Measurements from ENCODE around the gene ECM1.
A peak's percentile ranks its signal among the peaks of the same experiment; 100 is the strongest.

Gene ECM1

GRCh38 chr1:150529017-150529416, 21.1 kb downstream of the ECM1 start:
- no peak for TF ChIP-seq CTCF (conservative IDR thresholded peaks at IDR 0.05; ENCODE audit: low read depth, low read length)

GRCh38 chr1:150530491-150531159, 22.7 kb downstream of the ECM1 start:
- DNase-seq (ENCODE audit: low read depth), result no peak
- H3K4me3 ChIP-seq (ENCODE audit: low read depth, low read length), result no peak overlapping the region
- TF ChIP-seq CTCF (conservative IDR thresholded peaks at IDR 0.05; ENCODE audit: low read depth, low read length), result no peak

More at GRCh38 chr1:150529017-150529416, 21.1 kb downstream of the ECM1 start:
- DNase-seq (ENCODE audit: low read depth), result peak; percentile 72
- H3K4me3 ChIP-seq (ENCODE audit: low read depth, low read length), result no peak overlapping the region

- H3K4me3 ChIP-seq (ENCODE audit: low read depth, low read length), result no peak overlapping the region
- TF ChIP-seq CTCF (conservative IDR thresholded peaks at IDR 0.05; ENCODE audit: low read depth, low read length), result no peak
- DNase-seq (ENCODE audit: low read depth), result no peak
Measured at GRCh38 chr1:150532860-150533259, 25.0 kb downstream of the ECM1 start.

- DNase-seq (ENCODE audit: low read depth), result no peak
- no peak overlapping the region for H3K4me3 ChIP-seq (ENCODE audit: low read depth, low read length)
- TF ChIP-seq CTCF (conservative IDR thresholded peaks at IDR 0.05; ENCODE audit: low read depth, low read length), result no peak
Measured at GRCh38 chr1:150534002-150534401, 26.1 kb downstream of the ECM1 start.

- no peak overlapping the region for H3K4me3 ChIP-seq (ENCODE audit: low read depth, low read length)
- no peak for DNase-seq (ENCODE audit: low read depth)
- TF ChIP-seq CTCF (conservative IDR thresholded peaks at IDR 0.05; ENCODE audit: low read depth, low read length), result no peak
Measured at GRCh38 chr1:150535511-150536287, 27.8 kb downstream of the ECM1 start.

GRCh38 chr1:150536836-150537731, 29.2 kb downstream of the ECM1 start:
- peak; percentile 54 for DNase-seq (ENCODE audit: low read depth)
- TF ChIP-seq CTCF (conservative IDR thresholded peaks at IDR 0.05; ENCODE audit: low read depth, low read length), result no peak
- no peak overlapping the region for H3K4me3 ChIP-seq (ENCODE audit: low read depth, low read length)
